Measurements from ENCODE around the gene ACTR2.

The ACTR2 gene

DNA sequence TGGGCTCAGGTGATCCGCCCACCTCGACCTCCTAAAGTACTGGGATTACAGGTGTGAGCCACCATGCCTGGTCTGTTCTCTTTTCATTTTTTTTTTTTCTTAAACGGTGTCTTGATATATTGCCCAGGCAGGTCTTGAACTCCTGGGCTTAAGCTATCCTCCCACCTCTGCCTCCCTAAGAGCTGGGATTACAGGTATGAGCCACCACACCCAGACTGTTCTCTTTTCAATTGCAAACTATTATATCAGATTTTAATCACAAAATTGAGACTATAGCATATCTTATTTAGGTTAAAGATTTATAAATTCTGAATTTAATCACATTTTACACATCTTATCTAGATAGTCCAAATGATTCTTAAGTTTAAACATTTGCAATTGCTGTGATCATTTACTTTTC, 15.5 kb upstream of the ACTR2 start:
- CTCF ChIA-PET, result interaction anchor here (0.7 to 1.4 kb wide), 2 partner anchors 25 to 43 kb away, joined by 4 to 6 read pairs; no protein-coding TSS in a partner anchor
- H3K36me3 ChIP-seq (ENCODE audit: control insufficient read depth in 2 of 2, insufficient read depth in 1 of 2, low read length in 2 of 2), result no peaks in the 10 kb centered on the region
- H3K27ac ChIP-seq (ENCODE audit: extremely low read depth, low read depth, low read length), result no peak overlapping the region
- POLR2A ChIA-PET, result interaction anchor here (0.6 to 2.1 kb wide), 2 partner anchors 15 to 147 kb away, joined by 3 to 15 read pairs; partner anchors contain the start of gene ACTR2
- H3K4me3 ChIP-seq (ENCODE audit: low read depth, low read length), result no peak overlapping the region
- TF ChIP-seq, protein P1, sequence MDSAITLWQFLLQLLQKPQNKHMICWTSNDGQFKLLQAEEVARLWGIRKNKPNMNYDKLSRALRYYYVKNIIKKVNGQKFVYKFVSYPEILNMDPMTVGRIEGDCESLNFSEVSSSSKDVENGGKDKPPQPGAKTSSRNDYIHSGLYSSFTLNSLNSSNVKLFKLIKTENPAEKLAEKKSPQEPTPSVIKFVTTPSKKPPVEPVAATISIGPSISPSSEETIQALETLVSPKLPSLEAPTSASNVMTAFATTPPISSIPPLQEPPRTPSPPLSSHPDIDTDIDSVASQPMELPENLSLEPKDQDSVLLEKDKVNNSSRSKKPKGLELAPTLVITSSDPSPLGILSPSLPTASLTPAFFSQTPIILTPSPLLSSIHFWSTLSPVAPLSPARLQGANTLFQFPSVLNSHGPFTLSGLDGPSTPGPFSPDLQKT (IDR thresholded peaks at IDR 0.05; ENCODE audit: borderline replicate concordance, low read depth, low read length), result no peak
- TF ChIP-seq, protein P2, sequence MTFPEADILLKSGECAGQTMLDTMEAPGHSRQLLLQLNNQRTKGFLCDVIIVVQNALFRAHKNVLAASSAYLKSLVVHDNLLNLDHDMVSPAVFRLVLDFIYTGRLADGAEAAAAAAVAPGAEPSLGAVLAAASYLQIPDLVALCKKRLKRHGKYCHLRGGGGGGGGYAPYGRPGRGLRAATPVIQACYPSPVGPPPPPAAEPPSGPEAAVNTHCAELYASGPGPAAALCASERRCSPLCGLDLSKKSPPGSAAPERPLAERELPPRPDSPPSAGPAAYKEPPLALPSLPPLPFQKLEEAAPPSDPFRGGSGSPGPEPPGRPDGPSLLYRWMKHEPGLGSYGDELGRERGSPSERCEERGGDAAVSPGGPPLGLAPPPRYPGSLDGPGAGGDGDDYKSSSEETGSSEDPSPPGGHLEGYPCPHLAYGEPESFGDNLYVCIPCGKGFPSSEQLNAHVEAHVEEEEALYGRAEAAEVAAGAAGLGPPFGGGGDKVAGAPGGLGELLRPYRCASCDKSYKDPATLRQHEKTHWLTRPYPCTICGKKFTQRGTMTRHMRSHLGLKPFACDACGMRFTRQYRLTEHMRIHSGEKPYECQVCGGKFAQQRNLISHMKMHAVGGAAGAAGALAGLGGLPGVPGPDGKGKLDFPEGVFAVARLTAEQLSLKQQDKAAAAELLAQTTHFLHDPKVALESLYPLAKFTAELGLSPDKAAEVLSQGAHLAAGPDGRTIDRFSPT (tag by site-specific recombination; IDR thresholded peaks at IDR 0.05), result no peak
- no peak for TF ChIP-seq ZNF473 (tag by site-specific recombination; IDR thresholded peaks at IDR 0.05)
- TF ChIP-seq GFI1B (tag by site-specific recombination; IDR thresholded peaks at IDR 0.05), result no peak
- TF ChIP-seq SCRT2 (tag by site-specific recombination; IDR thresholded peaks at IDR 0.05), result no peak
- TF ChIP-seq, protein P3, sequence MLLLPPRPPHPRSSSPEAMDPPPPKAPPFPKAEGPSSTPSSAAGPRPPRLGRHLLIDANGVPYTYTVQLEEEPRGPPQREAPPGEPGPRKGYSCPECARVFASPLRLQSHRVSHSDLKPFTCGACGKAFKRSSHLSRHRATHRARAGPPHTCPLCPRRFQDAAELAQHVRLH (tag by site-specific recombination; IDR thresholded peaks at IDR 0.05), result no peak
- no peak for TF ChIP-seq ZNF138 (tag by site-specific recombination; IDR thresholded peaks at IDR 0.05; ENCODE audit: borderline replicate concordance)
- no peak for TF ChIP-seq HOXA7 (CRISPR knock-in tag; IDR thresholded peaks at IDR 0.05; ENCODE audit: borderline replicate concordance)
- TF ChIP-seq, protein P4, sequence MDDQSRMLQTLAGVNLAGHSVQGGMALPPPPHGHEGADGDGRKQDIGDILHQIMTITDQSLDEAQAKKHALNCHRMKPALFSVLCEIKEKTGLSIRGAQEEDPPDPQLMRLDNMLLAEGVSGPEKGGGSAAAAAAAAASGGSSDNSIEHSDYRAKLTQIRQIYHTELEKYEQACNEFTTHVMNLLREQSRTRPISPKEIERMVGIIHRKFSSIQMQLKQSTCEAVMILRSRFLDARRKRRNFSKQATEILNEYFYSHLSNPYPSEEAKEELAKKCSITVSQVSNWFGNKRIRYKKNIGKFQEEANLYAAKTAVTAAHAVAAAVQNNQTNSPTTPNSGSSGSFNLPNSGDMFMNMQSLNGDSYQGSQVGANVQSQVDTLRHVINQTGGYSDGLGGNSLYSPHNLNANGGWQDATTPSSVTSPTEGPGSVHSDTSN (CRISPR knock-in tag; IDR thresholded peaks at IDR 0.05), result no peak
- TF ChIP-seq ZNF23 (tag by site-specific recombination; IDR thresholded peaks at IDR 0.05; ENCODE audit: borderline replicate concordance), result no peak
- no peak for TF ChIP-seq ZSCAN30 (tag by site-specific recombination; IDR thresholded peaks at IDR 0.05)
- TF ChIP-seq ZNF529 (tag by site-specific recombination; IDR thresholded peaks at IDR 0.05; ENCODE audit: insufficient replicate concordance), result no peak
- TF ChIP-seq EGR2 (tag by site-specific recombination; IDR thresholded peaks at IDR 0.05; ENCODE audit: low read depth), result no peak
- peaks cover 4% of the 10 kb centered on the region; the same call in 1 of the 2 replicates for H3K4me1 ChIP-seq (ENCODE audit: control insufficient read depth, insufficient read depth, low read length)
- H3K9me3 ChIP-seq (ENCODE audit: control insufficient read depth, insufficient read depth, low read depth, low read length), result no peaks in the 10 kb centered on the region

DNA sequence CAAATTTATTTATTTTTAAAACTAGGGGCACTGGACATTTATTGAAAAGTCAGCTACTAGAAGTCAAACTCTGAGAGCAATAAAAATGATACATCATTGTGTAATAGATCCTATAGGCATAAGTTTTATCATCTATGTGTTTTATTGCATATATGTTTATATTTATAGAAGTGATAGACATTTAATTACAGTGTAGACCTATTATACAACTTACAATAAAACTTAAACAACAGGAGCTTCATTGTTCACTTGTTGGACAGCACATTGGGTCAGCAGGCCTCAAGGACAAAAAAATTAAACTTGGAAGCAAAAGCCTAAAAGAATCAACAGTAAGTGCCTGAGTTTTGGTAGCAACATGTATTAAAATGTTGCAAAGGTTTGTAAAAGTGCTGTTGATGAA, 15.0 kb upstream of the ACTR2 start:
- H3K4me1 ChIP-seq (ENCODE audit: control insufficient read depth, insufficient read depth, low read length), result peaks cover 4% of the 10 kb centered on the region; the same call in 1 of the 2 replicates
- POLR2A ChIA-PET, result interaction anchor here (0.5 to 2.1 kb wide), 2 partner anchors 15 to 187 kb away, joined by 3 to 15 read pairs; partner anchors contain the start of gene ACTR2
- no peak overlapping the region for H3K27ac ChIP-seq (ENCODE audit: extremely low read depth, low read depth, low read length)
- H3K4me3 ChIP-seq (ENCODE audit: low read depth, low read length), result no peak overlapping the region
- CTCF ChIA-PET, result interaction anchor here (0.5 to 0.7 kb wide), 2 partner anchors 12 to 44 kb away, joined by 3 to 4 read pairs; no protein-coding TSS in a partner anchor
- no peaks in the 10 kb centered on the region for H3K9me3 ChIP-seq (ENCODE audit: control insufficient read depth, insufficient read depth, low read depth, low read length)
- TF ChIP-seq, protein P5, sequence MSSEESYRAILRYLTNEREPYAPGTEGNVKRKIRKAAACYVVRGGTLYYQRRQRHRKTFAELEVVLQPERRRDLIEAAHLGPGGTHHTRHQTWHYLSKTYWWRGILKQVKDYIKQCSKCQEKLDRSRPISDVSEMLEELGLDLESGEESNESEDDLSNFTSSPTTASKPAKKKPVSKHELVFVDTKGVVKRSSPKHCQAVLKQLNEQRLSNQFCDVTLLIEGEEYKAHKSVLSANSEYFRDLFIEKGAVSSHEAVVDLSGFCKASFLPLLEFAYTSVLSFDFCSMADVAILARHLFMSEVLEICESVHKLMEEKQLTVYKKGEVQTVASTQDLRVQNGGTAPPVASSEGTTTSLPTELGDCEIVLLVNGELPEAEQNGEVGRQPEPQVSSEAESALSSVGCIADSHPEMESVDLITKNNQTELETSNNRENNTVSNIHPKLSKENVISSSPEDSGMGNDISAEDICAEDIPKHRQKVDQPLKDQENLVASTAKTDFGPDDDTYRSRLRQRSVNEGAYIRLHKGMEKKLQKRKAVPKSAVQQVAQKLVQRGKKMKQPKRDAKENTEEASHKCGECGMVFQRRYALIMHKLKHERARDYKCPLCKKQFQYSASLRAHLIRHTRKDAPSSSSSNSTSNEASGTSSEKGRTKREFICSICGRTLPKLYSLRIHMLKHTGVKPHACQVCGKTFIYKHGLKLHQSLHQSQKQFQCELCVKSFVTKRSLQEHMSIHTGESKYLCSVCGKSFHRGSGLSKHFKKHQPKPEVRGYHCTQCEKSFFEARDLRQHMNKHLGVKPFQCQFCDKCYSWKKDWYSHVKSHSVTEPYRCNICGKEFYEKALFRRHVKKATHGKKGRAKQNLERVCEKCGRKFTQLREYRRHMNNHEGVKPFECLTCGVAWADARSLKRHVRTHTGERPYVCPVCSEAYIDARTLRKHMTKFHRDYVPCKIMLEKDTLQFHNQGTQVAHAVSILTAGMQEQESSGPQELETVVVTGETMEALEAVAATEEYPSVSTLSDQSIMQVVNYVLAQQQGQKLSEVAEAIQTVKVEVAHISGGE (tag by site-specific recombination; conservative IDR thresholded peaks at IDR 0.05; ENCODE audit: low read depth), result no peak
- peak; percentile 29; the same call in 1 of the 2 replicates for TF ChIP-seq FEZF1 (tag by site-specific recombination; IDR thresholded peaks at IDR 0.05)
- TF ChIP-seq ZNF214 (tag by site-specific recombination; IDR thresholded peaks at IDR 0.05; ENCODE audit: borderline replicate concordance), result no peak
- TF ChIP-seq SCRT2 (tag by site-specific recombination; IDR thresholded peaks at IDR 0.05), result 0 out of 2 replicates have a peak, but pooled peaks have one; percentile 20
- TF ChIP-seq GLIS2 (tag by site-specific recombination; IDR thresholded peaks at IDR 0.05), result no peak
- TF ChIP-seq ZNF138 (tag by site-specific recombination; IDR thresholded peaks at IDR 0.05; ENCODE audit: borderline replicate concordance), result no peak
- TF ChIP-seq ZNF266 (tag by site-specific recombination; IDR thresholded peaks at IDR 0.05; ENCODE audit: low read depth), result no peak
- no peak for TF ChIP-seq ZNF529 (tag by site-specific recombination; IDR thresholded peaks at IDR 0.05; ENCODE audit: insufficient replicate concordance)
- TF ChIP-seq SCRT1 (tag by site-specific recombination; IDR thresholded peaks at IDR 0.05; ENCODE audit: borderline replicate concordance), result 0 out of 2 replicates have a peak, but pooled peaks have one; percentile 26
- H3K36me3 ChIP-seq (ENCODE audit: control insufficient read depth in 2 of 2, insufficient read depth in 1 of 2, low read length in 2 of 2), result no peaks in the 10 kb centered on the region
